HPDE6-E6E7 (cell line): ENCODE data around the gene FTL.

Source experiments
- DNase-seq: peaks from one replicate; pipeline ENCODE4 v3.0.0; 2011; ENCODE audit warnings: missing footprints; ENCODE audit errors: extremely low spot score

The FTL gene

DNA sequence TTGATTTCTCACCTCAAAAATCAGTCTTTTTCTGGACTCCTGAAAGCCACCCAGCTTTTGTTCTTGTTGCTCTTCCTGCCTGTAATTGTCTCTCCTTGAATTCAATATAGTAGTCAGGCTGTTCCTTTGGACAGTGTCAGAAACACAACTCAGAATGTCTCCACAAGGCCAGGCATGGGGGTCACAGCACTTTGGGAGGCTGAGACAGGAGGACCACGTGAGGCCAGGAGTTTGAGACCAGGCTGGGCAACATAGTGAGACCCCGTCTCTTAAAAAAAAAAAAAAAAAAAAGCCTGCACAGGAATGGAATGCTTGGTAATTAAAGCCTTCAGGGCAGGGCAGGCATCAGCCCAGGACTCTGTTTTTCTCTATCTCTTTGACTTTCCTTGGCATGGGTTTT lies 19.3 kb upstream of the FTL start:
- DNase-seq = no peak

DNA sequence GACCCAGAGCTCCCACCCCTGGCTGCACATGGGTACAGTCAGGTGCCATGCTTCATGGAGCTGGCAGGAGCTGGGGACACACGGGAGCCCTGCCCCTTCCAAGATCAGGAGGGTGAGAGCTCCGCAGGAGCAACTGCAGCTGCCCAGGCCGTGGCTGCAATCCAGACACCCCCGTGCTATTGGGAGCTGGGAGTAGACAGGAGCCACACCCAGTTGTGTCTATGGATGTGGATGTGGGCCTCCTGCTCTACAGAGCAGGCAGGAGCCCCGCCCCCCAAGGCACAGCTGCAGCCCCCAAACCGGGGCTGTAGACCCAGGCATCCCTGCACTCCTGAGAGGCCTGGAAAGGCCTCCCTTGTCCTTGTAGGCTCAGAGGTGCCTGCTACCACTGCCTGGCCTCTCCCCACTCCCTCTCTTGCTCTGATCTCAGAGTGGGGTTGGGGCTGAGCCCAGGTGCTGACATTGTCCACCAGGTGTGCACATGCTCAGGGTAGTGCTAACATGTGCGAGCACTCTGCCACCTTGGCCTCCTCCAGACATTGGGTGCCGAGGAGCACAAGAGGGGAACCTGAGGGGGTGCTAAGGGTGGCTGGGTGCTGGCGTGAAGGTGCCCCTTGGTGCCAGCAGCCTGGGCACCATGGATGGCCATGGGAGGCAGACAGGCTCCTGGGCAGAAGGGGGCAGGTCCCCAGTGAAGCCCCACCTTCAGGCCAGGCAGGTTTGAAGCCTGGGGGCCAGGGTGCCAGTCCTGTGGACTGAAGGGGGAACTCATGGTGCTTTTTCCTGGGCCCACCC lies 18.4 kb upstream of the FTL start:
- no peak for DNase-seq

DNA sequence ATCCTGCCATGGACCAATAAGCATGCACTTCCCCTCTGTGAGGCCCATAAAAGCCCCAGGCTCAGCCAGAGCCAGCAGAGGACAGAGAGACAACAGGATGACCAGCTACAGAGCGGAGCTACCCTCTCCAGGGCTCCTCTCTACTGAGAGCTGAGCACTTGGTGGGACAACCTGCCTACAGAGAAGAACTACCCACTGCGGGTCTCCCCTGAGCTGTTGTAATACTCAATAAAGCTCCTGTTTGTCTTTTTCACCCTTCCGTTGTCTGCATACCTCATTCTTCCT lies 17.9 kb upstream of the FTL start:
- no peak for DNase-seq

DNA sequence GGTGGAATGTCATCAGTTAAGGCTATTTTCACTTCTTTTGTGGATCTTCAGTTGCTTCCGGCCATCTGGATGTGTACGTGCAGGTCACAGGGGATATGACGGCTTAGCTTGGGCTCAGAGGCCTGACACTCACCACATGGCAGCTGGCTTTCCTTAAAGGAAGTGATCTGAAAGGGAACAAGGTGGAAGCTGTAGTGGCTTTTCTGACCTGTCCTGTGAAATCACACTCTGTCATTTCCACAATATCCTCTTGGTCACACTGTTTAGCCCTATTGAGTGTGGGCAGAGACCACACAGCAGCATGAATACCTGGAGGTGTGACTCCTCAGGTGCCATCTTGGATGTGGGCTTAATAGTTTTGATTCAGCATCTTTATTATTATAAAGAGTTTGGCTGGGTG lies 14.9 kb upstream of the FTL start:
- no peak for DNase-seq

DNA sequence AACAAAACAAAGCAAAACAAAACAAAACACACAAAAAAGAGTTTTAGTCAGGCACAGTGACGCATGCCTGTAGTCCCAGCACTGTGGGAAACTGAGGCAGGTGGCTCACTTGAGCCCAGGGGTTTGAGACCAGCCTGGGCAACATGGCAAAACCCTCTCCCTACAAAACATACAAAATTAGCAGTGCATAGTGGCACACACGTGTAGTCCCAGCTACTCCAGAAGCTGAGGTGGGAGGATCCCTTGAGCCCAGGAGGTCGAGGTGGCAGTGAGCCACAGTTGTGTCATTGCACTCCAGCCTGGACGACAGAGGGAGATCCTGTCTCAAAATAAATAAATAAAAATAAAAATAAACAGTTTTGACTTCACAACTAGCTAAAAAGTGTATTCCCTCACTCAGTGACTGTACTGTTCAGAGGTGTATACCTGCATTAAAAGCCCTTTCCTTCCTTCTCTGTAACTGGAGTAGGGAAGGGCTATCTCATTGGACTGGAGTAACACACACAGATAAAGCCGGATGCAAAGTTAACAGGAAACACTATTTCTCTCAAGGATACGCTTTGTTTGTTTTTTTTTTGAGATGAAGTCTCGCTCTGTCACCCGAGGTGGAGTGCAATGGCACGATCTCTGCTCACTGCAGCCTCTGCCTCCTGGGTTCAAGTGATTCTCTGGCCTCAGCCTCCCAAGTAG lies 14.1 kb upstream of the FTL start:
- DNase-seq = no peak

DNA sequence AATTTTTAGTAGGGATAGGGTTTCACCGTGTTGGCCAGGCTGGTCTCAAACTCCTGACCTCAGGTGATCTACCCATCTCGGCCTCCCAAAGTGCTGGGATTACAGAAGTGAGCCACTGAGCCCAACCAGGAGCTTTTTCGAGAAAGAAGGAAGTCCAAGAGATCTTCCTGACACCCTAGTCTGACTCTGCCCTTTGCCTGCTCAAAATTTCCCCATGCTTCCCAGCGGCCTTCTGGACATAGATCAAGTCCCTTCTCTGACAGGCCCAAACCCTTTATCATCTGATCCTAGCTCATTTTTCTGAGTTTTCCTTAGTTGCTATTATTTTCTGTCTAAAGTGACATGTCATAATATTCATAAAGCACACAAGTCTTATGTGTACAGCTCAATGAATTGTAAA lies 12.0 kb upstream of the FTL start:
- no peak for DNase-seq

DNA sequence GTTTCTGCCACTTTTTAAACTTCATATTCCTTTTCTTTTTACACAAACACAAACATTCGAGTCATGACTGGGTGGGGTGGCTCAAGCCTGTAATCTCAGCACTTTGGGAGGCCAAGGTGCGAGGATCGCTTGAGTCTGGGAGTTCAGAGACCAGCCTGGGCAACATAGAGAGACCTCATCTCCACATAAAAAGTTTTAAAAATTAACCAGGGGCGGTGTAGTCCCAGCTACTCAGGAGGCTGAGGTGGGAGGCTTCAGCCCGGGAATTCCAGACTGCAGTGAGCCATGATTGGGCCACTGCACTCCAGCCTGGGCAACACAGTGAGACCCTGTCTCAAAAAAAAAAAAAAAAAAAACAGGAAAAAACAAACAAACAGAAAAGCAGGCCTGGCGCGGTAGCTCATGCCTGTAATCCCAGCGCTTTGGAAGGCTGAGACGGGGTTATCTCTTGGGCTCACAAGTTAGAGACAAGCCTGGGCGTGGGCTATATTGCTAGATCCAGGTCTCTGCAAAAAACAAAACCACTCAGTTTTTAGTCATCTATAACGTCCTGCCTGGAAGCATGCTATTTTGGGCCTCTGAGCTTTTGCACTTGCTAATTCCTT lies 11.0 kb upstream of the FTL start:
- no peak for DNase-seq

DNA sequence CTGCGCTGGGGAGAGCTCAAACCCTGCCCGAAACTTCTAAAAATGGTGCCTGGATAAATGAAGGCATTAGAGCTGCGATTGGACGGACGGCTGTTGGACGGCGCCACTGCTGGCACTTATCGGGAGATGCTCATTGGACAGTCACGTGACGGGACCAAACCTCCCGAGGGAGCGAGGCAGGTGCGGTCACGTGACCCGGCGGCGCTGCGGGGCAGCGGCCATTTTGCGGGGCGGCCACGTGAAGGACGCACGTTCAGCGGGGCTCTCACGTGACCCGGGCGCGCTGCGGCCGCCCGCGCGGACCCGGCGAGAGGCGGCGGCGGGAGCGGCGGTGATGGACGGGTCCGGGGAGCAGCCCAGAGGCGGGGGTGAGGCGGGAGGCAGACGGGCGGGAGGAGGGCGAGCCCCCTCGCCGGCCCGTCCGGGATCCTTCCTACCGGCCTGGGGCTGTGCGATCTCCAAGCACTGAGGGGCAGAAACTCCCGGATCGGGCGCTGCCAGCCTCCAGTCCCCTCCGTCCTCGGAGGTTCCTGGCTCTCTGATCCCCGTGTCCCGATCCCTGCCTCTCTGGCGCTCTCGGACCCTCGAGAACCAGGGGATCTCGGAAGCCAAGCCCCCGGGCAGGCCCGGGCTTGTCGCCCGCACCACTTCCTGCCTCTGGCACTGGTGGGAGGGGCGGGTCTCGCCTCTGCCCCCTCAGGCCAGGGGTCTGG lies 10.4 kb upstream of the FTL start, which contains the start of gene BAX:
Gene BAX (plus strand): TSS at position 281 of the 713 bp plus-strand sequence. CDS start 54 bp downstream, at position 335.
- DNase-seq = peak; percentile 94

DNA sequence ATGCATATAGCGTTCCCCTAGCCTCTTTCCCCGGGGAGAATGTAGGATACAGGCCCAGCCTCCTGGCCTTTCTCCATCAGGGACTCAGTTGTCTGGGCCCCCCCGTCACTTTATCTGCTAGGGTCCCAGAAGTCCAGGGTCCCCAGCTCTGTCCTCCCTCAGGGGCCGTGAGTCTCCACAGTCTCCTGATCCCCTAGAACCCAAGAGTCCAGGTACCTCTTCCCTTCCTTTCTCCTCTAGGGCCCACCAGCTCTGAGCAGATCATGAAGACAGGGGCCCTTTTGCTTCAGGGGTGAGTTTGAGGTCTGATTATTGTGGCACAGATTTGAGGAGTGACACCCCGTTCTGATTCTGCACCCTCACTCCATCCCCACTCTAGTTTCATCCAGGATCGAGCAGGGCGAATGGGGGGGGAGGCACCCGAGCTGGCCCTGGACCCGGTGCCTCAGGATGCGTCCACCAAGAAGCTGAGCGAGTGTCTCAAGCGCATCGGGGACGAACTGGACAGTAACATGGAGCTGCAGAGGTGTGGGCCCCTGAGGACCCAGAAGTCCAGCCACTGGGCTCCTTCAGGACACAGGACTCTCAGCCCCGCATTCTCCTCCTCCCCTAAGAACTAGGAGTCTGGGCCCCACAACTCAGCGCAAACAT lies 9.7 kb upstream of the FTL start:
- DNase-seq = no peak

DNA sequence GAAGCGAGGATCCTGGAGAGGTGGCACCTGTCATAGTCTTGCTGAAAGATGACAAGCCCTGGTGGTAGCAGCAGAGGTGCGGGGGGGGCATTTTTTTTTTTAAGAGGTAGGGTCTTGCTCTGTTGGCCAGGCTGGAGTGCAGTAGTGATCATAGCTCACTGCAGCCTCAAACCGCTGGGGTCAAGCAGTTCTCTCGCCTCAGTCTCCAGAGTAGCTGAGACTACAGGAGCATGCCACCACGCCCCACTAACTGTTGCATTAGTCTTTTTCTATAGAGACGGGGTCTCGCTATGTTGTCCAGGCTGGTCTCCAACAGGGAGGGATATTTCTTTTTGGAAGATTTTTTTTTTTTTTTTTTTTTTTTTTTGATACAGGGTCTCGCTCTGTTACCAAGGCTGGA lies 7.1 kb upstream of the FTL start:
- DNase-seq = no peak

DNA sequence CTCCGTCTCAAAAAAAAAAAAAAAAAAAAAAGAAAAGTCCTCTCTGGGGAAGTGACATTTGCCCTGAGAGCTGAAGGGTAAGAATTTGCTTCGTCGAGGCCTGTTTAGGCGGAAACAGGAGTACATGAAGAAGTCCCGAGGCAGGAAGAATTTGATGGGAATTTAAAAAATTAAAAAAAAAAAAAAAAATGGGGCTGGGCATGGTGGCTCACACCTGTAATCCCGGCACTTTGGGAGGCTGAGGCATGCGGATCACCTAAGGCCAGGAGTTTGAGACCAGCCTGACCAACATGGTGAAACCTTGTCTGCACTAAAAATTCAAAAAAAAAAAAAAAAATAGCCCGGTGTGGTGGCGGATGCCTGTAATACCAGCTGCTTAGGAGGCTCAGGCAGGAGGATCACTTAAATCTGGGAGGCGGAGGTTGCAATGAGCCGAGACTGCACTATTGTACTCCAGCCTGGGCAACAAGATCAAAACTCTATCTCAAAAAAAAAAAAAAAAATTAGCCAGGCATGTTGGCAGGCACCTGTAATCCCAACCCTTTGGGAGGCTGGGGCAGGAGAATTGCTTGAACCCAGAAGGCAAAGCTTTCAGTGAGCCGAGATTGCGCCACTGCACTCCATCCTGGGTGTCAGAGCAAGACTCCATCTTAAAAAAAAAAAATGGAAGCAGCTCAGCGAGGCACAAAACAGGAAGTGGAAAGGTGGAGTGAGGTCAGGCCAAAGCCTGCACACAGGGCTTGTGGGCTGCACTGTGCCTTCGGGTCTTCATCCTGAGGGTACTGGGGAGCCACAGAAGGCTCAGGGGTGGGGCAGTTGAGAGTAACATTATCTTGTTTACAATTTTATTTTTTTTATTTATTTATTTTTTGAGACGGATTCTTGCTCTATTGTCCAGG lies 5.5 kb upstream of the FTL start:
- DNase-seq = no peak

DNA sequence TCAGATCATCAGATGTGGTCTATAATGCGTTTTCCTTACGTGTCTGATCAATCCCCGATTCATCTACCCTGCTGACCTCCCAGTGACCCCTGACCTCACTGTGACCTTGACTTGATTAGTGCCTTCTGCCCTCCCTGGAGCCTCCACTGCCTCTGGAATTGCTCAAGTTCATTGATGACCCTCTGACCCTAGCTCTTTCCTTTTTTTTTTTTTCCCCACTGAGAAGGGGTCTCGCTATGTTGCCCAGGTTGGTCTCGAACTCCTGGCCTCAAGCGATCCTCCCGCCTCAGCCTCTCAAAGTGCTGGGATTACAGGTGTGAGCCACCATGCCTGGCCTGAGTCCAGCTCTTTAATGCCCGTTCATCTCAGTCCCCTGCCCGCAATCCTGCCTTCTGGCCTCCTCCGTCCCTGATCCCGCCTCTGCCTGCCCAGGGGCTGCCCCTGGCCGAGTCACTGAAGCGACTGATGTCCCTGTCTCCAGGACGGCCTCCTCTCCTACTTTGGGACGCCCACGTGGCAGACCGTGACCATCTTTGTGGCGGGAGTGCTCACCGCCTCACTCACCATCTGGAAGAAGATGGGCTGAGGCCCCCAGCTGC lies 4.0 kb upstream of the FTL start:
- no peak for DNase-seq

DNA sequence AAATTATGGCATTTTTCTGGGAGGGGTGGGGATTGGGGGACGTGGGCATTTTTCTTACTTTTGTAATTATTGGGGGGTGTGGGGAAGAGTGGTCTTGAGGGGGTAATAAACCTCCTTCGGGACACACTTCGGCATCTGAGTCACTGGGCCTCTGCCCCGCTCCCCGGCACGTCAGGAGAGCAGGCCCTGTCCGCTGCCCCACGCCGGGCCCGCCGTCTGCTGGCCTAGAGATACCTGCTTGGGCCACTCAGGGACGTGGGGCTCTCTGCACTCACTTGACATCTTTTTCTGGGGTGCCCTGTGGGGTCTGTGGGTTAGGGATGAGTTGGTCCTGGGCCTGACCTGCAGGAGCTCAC lies 3.5 kb upstream of the FTL start:
- DNase-seq = no peak

DNA sequence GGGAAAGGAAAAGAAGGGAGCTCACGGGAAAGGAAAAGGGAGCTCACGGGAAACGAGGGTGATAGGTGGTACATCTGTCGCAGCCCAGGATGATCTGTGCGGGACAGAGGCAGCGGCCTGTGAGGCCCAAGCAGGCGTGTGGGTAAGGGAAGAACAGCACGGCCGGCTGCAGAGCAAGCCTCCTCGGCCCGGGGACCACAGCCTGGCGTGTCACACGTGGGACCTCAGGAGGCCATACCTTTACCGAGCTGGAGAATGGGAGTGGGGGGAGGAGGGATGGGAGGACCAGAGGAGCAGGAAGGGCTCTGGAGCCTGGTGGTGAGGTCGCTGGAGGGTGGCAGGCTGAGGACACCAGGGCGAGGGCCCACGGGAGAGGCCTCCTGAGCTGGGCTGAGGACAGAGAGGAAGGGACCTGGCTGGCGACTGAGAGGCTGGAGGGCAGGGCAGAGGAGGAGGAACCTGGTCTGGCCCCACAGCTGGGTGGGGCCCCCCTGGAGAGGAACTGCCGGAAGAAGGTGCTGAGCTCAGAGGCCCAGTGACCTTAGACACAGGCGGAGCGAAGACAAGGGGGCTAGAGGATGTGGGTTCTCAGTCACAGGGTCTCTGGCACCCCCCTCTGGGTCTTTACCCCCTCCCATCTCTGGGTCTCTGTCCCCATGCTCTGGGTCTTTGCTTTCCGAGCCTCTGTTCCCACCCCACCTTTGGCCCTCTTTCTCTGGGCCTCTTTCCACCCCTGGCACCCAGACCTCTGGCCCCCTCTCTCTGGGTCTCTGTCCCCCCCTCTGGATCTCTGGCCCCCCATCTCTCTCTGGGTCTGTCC lies 2.9 kb upstream of the FTL start:
- no peak for DNase-seq

DNA sequence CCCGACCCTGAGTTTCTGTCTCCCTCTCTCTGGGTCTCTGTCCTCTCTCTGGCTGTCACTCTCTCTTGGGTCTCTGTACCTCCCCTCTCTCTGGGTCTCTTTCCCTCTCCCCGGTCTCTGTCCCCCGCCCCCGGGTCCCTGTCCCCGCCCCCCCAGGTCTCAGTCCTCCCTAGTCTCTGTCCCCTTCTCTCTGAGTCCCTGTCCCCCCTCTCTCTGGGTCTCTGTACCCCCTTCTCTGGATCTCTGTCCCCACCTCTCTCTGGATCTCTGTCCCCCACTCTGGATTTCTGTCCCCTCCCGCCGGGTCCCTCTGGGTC lies 2.3 kb upstream of the FTL start:
- DNase-seq = no peak

DNA sequence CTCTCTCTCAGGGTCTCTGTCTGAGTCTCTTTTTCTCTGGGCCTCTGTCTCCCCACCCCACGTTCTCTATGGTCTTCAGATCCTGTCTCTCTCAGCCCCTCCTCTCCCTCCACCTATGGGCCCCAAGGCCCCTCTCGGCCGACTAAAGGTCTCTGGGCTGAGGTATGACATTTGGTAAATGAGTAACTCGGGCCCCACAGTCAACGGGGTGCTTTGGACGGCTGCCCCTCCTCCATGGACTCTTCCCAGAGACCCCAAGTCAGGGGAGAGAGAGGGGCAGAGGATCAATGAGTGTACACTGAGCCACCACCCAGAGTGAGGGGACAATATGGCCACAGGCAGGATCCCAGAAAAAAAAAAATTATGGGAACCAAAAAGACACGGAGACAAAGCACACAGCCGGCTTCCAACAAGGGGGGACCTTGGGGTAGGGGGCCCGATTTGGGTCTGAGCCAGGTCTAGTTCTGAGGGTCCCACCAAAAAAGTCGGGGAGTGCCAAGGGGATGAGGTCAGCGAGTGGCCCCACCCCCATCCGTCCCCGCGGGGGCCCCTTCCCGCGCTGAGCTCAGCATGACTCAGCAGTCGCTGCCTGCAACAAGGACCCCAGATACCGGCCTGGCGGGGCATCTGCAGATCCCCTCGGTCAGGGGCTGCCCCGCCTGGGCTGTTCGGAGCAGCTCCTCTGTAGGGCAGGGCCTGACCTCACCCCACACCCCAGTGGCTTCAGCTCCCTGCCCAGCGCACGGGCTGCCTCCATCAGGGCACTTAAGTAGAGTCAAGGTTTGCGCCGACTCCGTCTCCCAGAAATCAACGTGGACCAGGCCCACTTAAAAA lies 1.5 kb upstream of the FTL start:
- no peak for DNase-seq

DNA sequence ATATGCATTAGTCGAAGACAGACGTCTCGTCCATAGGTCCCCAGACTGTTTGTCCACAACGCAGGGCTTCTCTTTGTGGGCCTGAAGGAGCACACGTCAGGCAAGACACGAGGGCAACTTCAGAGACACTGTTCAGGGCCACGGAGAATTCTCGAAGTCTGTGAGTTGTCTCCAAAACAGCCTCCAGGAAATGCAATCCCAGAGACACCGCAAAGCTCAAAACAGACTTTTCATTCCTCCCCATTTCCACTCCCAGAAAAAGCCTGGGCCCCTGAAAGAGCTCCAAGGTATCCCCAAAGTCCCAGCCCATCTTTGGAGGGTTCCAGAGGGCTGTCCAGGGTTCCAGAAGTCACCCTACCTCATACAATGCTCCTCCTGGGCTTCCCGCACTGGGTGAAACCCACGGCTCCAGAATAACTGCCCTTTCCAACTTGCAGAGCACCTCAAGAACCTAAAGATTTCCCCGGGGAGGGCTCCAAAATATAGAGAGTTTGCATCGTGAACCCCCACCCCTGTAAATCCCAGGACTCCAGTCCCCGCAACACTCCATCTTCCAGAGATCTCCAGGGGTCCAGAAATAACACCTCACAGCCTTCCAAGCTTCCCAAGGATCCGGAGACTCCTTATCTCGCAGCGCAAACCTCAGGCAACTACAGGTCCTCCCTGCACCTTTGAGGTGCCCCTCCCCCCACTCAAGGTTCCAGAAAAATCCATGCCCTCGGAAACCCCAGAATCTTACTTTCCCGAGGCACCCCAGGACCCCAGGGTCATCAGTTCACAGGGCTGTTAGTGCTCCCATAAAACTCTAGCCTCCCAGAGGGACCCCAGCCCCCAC lies 687 bp upstream of the FTL start:
- DNase-seq = no peak
